H1 (cell line): Measurements from ENCODE around the gene SENP1. TPM values are rescaled to one million over a fixed set of nuclear protein-coding genes. Genes with fewer than 3 reads are reported as not detected.

Experiments
- BACH1 ChIP-seq: IDR thresholded peaks from 2 replicates; pipeline ENCODE4 v1.6.1; 2012; ENCODE audit warnings: low read length, improper control_type of control experiment
- SIX5 ChIP-seq: IDR thresholded peaks from 2 replicates; pipeline ENCODE4 v1.6.1; 2011; ENCODE audit warnings: mild to moderate bottlenecking, low read depth, low read length
- SP4 ChIP-seq: IDR thresholded peaks from 2 replicates; pipeline ENCODE4 v1.6.1; 2012; ENCODE audit warnings: low read length, inconsistent platforms
- TAF1 ChIP-seq: IDR thresholded peaks from 2 replicates; pipeline ENCODE4 v1.6.1; 2011; ENCODE audit warnings: mild to moderate bottlenecking, low read depth, low read length
- TAF7 ChIP-seq: optimal IDR thresholded peaks from 2 replicates; pipeline ENCODE3; 2011; ENCODE audit warnings: low read depth, mild to moderate bottlenecking, inconsistent platforms, low read length, moderate library complexity, borderline replicate concordance
- polyA plus RNA-seq, 7 experiments: library from polyadenylated mRNA; depleted of rRNA in 3 of 7; stranded (reverse) in 5 of 7; unstranded in 2 of 7; fragments of >200 nt in 5 of 7; fragments of 200-250 nt in 2 of 7; gene quantifications; 1 replicate in 5 of 7; 2 replicates in 1 of 7; 4 replicates in 1 of 7; pipeline versions ENCODE4 v1.2.1 to v1.2.3, GENCODE V29; 2011 to 2013; ENCODE audit warnings: missing spikeins in 2 of 7, mixed read lengths in 2 of 7
- total RNA-seq: library from RNA; stranded (reverse); fragmentation: NEBNext Ultra II Directional; extraction: Animal tissue kit (Norgen Biotek cat#: 25700); gene quantifications from 2 replicates; pipeline ENCODE4 v1.2.1, GENCODE V29; 2021
- TF ChIP-seq, protein P1 (sequence below): IDR thresholded peaks from 2 replicates; pipeline ENCODE4 v1.6.1; 2012; ENCODE audit warnings: inconsistent platforms

SENP1 gene
- total and polyA plus RNA-seq, 2 of the 8 experiments (the other 6 are each of a cell fraction or from before 2014, with no cell fraction given) = 14.2 to 31.5 TPM

DNA sequence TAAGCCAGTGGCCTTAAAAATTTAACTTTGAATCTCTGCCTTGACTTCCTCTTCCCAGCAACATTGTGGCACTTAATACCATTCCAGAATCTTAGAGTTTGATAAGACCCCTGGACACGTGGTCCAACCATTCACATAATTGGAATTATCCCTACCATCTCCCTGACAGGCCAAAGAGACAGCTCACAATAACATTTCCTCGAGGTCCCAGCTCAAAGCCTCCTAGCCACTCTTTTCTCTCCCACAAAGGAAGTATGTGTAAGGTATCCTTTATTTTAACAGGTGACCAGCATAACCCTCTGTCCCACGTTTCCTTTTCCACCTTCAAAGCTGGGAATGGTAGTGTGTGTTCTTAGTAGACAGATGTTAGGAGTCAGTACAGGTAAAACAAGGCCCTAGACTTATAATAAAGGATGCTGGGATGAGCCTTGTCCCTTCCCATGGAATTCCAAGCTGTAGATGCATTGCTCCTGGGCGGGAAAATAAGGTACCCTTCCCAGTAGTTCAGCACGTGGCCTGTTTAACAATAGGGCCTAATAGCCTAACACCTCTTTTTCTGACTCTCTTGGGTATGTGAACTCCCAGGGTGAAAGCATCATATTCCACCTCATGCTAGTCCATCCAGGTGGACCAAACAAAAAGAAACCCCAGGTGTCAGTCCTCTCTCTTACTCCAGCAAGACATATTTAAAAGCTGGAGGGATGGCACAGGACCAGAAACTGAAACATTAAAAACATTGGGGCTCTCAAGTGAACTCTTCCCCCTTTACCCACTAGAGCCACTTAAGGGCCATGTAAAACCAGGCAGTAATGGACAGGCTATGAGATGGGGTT is 64.1 kb downstream of the SENP1 start (continued):
- TF ChIP-seq, protein P1, sequence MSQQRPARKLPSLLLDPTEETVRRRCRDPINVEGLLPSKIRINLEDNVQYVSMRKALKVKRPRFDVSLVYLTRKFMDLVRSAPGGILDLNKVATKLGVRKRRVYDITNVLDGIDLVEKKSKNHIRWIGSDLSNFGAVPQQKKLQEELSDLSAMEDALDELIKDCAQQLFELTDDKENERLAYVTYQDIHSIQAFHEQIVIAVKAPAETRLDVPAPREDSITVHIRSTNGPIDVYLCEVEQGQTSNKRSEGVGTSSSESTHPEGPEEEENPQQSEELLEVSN = peak; percentile 90
- TF ChIP-seq TAF1 (no peak), TAF7 (no peak), SIX5 (no peak), BACH1 (no peak), SP4 (no peak)
- TF ChIP-seq, all 59 proteins: peak for 2
